Measurements from ENCODE around the gene LARGE2.

Gene LARGE2

DNA sequence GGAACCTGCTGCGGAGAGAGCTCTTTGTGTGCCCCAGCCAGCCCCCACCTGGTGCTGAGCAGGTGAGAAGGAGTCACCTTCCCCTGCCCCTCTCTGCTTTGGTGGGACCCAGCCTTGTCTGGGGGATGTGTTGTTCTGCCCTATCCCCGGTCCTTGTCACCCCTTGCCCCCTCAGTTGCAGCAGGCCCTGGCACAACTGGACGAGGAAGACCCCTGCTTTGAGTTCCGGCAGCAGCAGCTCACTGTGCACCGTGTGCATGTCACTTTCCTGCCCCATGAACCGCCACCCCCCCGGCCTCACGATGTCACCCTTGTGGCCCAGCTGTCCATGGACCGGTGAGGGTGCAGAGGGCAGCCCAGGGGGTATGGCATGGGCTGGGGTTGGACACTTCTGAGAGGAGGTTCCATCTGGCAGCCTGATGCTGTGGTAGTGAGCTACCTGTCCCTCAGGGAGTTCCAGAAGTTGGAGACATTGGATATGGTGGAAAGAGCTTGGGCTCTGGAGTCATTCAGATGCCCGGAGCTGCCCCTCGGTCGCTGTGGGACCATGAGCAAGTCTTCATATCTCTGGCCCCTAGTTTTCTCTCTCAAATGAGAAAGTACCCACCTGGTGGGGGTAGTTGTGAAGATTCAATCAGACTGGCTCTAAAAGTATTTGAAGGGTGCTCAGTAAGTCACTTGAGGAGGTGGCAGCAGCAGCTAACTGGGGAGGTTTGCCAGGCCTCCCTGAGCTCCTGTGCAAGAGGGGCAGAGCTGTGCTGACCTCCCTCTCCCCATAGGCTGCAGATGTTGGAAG, 4.3 kb downstream of the LARGE2 start:
- no peak for TF ChIP-seq CTCF (IDR thresholded peaks at IDR 0.05; ENCODE audit: low read depth, low read length)

DNA sequence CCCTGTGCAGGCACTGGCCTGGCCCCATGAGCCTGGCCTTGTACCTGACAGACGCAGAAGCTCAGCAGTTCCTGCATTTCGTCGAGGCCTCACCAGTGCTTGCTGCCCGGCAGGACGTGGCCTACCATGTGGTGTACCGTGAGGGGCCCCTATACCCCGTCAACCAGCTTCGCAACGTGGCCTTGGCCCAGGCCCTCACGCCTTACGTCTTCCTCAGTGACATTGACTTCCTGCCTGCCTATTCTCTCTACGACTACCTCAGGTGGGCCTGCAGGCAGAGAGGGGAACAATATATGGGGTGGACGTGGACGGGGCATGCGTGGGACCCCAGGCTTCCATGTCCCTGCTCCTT, 4.9 kb downstream of the LARGE2 start:
- no peak for TF ChIP-seq CTCF (IDR thresholded peaks at IDR 0.05; ENCODE audit: low read depth, low read length)
- DNase-seq (ENCODE audit: low read depth in 2 of 2) = no peak

More for the DNA sequence above, 4.3 kb downstream of the LARGE2 start:
- H3K4me3 ChIP-seq (replicated peaks in 1 of 2; ENCODE audit: low read depth in 2 of 2, low read length in 2 of 2) = no peak overlapping the region
- DNase-seq (ENCODE audit: low read depth in 2 of 2) = no peak

GRCh38 chr11:45927684-45928413, 5.4 kb downstream of the LARGE2 start:
- no peak overlapping the region for H3K4me3 ChIP-seq (replicated peaks in 1 of 2; ENCODE audit: low read depth in 2 of 2, low read length in 2 of 2)
- TF ChIP-seq CTCF (IDR thresholded peaks at IDR 0.05; ENCODE audit: low read depth, low read length) = no peak
- no peak for DNase-seq (ENCODE audit: low read depth in 2 of 2)

More for the DNA sequence above, 4.9 kb downstream of the LARGE2 start:
- H3K4me3 ChIP-seq (replicated peaks in 1 of 2; ENCODE audit: low read depth in 2 of 2, low read length in 2 of 2) = no peak overlapping the region

DNA sequence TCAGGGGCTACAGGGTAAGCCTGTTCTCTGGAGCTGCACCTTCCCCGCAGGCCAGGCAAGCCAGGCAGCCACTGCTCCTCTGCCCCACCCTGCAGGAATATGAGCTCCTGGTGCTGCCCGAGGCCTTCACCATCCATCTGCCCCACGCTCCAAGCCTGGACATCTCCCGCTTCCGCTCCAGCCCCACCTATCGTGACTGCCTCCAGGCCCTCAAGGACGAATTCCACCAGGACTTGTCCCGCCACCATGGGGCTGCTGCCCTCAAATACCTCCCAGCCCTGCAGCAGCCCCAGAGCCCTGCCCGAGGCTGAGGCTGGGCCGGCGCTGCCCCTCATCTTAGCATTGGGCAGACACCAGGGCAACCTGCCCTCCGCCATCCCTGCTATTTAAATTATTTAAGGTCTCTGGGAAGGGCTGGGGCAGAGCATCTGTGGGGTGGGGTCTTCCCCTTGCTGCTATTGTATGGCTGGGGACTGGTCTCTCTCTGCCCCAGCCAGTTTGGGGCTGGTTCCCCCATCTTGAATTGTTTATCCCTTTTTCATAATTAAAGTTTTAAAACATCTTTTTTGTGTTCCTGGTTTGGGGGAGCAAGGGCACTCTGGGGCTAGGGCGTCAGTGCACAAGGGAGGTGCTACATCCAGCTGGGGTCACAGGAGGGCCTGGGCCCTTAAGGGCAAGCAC, 6.2 kb downstream of the LARGE2 start:
- no peak overlapping the region for H3K4me3 ChIP-seq (replicated peaks in 1 of 2; ENCODE audit: low read depth in 2 of 2, low read length in 2 of 2)
- no peak for TF ChIP-seq CTCF (IDR thresholded peaks at IDR 0.05; ENCODE audit: low read depth, low read length)
- no peak for DNase-seq (ENCODE audit: low read depth in 2 of 2)

GRCh38 chr11:45929486-45930030, 7.1 kb downstream of the LARGE2 start:
- no peak for DNase-seq (ENCODE audit: low read depth in 2 of 2)
- no peak overlapping the region for H3K4me3 ChIP-seq (replicated peaks in 1 of 2; ENCODE audit: low read depth in 2 of 2, low read length in 2 of 2)
- TF ChIP-seq CTCF (IDR thresholded peaks at IDR 0.05; ENCODE audit: low read depth, low read length) = no peak

DNA sequence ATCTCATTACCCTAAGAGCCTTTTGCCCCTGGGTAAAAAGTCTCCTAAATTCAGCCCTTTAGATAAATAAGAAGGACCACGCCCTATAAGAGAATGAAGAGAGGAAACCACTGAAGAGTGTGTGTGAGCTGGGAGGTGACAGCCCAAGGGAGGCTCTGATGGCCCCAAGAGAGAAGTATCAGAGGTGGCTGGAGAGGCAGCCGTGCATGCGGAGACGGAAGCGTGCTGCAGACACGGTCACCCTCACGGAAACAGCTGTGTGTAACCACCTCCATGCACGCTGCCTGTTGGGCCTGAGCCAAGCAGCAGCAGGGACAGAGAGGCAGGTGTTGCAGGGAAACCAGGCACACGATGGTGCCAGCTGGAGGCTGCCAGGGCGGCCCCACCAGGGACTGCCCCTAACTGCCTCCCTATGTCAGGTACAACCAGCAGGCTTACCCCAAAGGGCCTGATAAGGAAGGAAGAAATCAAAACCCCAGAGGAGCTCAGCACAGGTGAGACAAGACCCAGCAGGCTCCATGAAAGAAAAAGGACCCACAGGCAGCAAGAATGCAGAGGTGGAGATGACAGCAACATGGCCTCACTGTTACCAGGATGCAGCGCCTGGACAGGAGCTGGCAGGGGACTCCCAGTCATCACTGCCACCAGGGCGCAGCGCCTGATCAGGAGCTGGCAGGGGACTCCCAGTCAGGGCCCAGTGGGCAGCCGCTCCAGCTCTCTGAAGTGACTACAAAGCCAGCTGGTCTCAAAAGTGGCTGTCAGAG, 7.8 kb downstream of the LARGE2 start:
- TF ChIP-seq CTCF (IDR thresholded peaks at IDR 0.05; ENCODE audit: low read depth, low read length) = no peak
- H3K4me3 ChIP-seq (replicated peaks in 1 of 2; ENCODE audit: low read depth in 2 of 2, low read length in 2 of 2) = no peak overlapping the region
- no peak for DNase-seq (ENCODE audit: low read depth in 2 of 2)

All from cardiac fibroblast (primary cell).